Measurements from ENCODE around the gene RAB37.

RAB37 gene

GRCh38 chr17:74728702-74729075, 8.4 kb upstream of the RAB37 start:
- Mint-ChIP-seq H3K27me3 (ENCODE audit: low read depth, poor library complexity) (peaks cover 15% of the 10 kb centered on the region), H3K9me3 (no peaks in the 10 kb centered on the region), H3K4me3 (no peak overlapping the region), H3K36me3 (ENCODE audit: low read depth) (no peaks in the 10 kb centered on the region), H3K27ac (no peak overlapping the region), H3K4me1 (no peaks in the 10 kb centered on the region)
- no peak for TF ChIP-seq CTCF (IDR thresholded peaks at IDR 0.05)
- no peak for DNase-seq

GRCh38 chr17:74729368-74729767, 7.7 kb upstream of the RAB37 start:
- Mint-ChIP-seq H3K4me3 (no peak overlapping the region), H3K36me3 (ENCODE audit: low read depth) (no peaks in the 10 kb centered on the region)

GRCh38 chr17:74729866-74730265, 7.2 kb upstream of the RAB37 start:
- TF ChIP-seq CTCF (IDR thresholded peaks at IDR 0.05), result no peak
- DNase-seq, result no peak
- no peaks in the 10 kb centered on the region for H3K36me3 Mint-ChIP-seq (ENCODE audit: low read depth)
- peaks cover 6% of the 10 kb centered on the region for H3K27me3 Mint-ChIP-seq (ENCODE audit: low read depth, poor library complexity)
- no peaks in the 10 kb centered on the region for H3K4me1 Mint-ChIP-seq
- no peak overlapping the region for H3K4me3 Mint-ChIP-seq
- no peak overlapping the region for H3K27ac Mint-ChIP-seq
- H3K9me3 Mint-ChIP-seq, result no peaks in the 10 kb centered on the region

More at GRCh38 chr17:74729368-74729767, 7.7 kb upstream of the RAB37 start:
- Mint-ChIP-seq H3K4me1 (no peaks in the 10 kb centered on the region), H3K9me3 (no peaks in the 10 kb centered on the region), H3K27me3 (ENCODE audit: low read depth, poor library complexity) (peaks cover 10% of the 10 kb centered on the region), H3K27ac (no peak overlapping the region)
- no peak for TF ChIP-seq CTCF (IDR thresholded peaks at IDR 0.05)
- no peak for DNase-seq

- H3K9me3 Mint-ChIP-seq, result no peaks in the 10 kb centered on the region
- H3K27ac Mint-ChIP-seq, result no peak overlapping the region
- no peak for DNase-seq
- H3K4me1 Mint-ChIP-seq, result no peaks in the 10 kb centered on the region
- TF ChIP-seq CTCF (IDR thresholded peaks at IDR 0.05), result no peak
- H3K27me3 Mint-ChIP-seq (ENCODE audit: low read depth, poor library complexity), result peaks cover 6% of the 10 kb centered on the region
- H3K36me3 Mint-ChIP-seq (ENCODE audit: low read depth), result no peaks in the 10 kb centered on the region
- no peak overlapping the region for H3K4me3 Mint-ChIP-seq
Observed at GRCh38 chr17:74730491-74731346, 6.3 kb upstream of the RAB37 start.

- H3K27ac Mint-ChIP-seq, result no peak overlapping the region
- TF ChIP-seq CTCF (IDR thresholded peaks at IDR 0.05), result no peak
- H3K4me3 Mint-ChIP-seq, result no peak overlapping the region
- H3K9me3 Mint-ChIP-seq, result no peaks in the 10 kb centered on the region
- no peaks in the 10 kb centered on the region for H3K36me3 Mint-ChIP-seq (ENCODE audit: low read depth)
- peaks cover 6% of the 10 kb centered on the region for H3K27me3 Mint-ChIP-seq (ENCODE audit: low read depth, poor library complexity)
- no peak for DNase-seq
- H3K4me1 Mint-ChIP-seq, result peaks cover 4% of the 10 kb centered on the region
Observed at GRCh38 chr17:74731347-74731605, 5.8 kb upstream of the RAB37 start.
